ENCODE results near the gene TRANK1.

The TRANK1 gene

DNA sequence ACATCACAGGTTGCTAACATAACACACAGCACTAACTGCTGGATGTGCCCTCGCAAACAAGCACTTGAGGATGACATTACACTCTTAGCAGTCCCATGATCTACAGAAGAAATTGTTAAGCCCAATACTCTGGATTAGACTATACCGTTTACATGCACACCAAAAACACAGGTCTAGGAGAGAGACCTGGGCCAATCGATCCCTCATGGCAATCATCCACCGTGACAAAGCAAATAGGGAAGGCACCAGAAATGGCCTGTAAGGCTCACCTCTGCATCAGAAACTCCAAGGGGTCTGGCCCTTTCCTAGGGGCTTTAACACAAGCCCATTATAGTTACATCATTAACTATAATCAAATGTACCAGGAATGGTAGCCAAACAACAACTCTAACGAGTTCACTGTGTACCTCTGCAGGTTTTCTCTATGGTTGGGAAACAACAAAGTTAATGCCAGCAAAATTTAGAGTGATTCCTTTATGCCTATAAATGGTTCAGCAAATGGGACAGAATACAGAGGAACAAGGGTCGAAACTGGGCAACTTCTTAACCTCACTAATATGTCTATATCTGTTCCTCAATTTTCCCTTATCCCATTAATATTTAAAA lies 18.5 kb downstream of the TRANK1 start:
- no peak for DNase-seq (ENCODE audit: low read depth)
- no peak for TF ChIP-seq CTCF (IDR thresholded peaks at IDR 0.05; ENCODE audit: insufficient read depth, low read depth, low read length, missing control alignments)
- H3K4me3 ChIP-seq (ENCODE audit: low read length): no peak overlapping the region

DNA sequence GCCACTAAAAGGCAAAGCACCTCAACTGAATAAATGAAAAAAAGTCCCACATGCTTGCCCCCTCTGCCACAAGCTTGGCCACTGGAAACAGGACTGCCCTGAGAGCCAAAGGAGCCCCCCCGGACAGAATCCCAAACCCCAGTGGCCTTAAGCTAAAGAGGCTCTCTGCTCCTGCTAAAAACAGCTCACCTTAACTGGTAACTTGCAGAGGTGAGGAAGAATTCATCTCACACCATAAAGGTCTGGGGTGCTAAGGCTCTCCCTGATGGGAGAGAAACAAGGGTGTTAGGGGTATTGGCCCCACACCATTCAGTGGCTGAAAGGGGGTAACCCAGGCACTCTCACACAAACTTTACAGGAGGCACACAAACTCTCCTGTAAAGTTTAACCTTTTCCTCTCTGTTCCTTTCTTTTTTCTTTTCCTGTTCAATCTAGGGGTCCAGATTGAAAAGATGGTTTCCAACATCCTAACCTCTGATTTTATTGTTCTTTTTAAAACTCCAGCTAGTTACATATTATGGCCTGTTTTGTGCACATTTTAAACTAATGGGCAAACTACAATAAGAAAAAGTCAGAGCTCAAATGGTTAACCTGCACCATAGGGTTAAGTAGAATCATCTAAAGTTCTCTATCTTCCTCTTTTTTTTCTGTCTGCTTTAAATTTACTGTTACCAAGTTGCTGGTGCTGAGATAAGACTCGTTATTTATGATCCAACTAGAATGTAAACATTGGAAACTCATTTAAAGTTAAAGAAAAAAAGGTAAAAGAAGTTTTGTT lies 19.9 kb downstream of the TRANK1 start:
- no peak overlapping the region for H3K4me3 ChIP-seq (ENCODE audit: low read length)
- TF ChIP-seq CTCF (IDR thresholded peaks at IDR 0.05; ENCODE audit: insufficient read depth, low read depth, low read length, missing control alignments): no peak

GRCh38 chr3:36923981-36924743 lies 20.7 kb downstream of the TRANK1 start:
- DNase-seq (ENCODE audit: low read depth): no peak
- H3K4me3 ChIP-seq (ENCODE audit: low read length): no peak overlapping the region
- no peak for TF ChIP-seq CTCF (IDR thresholded peaks at IDR 0.05; ENCODE audit: insufficient read depth, low read depth, low read length, missing control alignments)

More for the DNA sequence above, 19.9 kb downstream of the TRANK1 start:
- DNase-seq (ENCODE audit: low read depth): no peak

DNA sequence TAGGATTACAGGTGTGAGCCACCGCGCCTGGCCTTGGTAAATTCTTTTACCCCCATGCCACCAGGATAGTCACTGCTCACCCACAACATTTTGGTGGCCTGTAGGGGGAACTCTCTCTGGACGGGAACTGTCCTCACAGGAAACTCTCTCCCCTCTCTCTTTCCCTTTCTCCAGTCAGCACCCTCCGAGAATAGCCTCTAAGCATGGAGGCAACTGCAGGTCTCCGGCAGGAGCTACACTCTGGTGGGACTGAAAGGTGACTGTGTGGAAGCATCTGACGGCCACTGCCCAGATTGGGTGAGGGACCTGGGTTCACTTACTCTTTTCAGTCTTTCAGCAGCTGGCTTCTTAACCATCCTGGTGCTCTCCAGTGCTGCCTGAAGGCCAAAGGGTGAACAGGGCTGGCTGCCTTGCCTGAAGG lies 21.3 kb downstream of the TRANK1 start:
- TF ChIP-seq CTCF (IDR thresholded peaks at IDR 0.05; ENCODE audit: insufficient read depth, low read depth, low read length, missing control alignments): no peak
- DNase-seq (ENCODE audit: low read depth): no peak
- H3K4me3 ChIP-seq (ENCODE audit: low read length): no peak overlapping the region

GRCh38 chr3:36920884-36921567 lies 23.8 kb downstream of the TRANK1 start:
- TF ChIP-seq CTCF (IDR thresholded peaks at IDR 0.05; ENCODE audit: insufficient read depth, low read depth, low read length, missing control alignments): no peak
- DNase-seq (ENCODE audit: low read depth): no peak
- no peak overlapping the region for H3K4me3 ChIP-seq (ENCODE audit: low read length)

DNA sequence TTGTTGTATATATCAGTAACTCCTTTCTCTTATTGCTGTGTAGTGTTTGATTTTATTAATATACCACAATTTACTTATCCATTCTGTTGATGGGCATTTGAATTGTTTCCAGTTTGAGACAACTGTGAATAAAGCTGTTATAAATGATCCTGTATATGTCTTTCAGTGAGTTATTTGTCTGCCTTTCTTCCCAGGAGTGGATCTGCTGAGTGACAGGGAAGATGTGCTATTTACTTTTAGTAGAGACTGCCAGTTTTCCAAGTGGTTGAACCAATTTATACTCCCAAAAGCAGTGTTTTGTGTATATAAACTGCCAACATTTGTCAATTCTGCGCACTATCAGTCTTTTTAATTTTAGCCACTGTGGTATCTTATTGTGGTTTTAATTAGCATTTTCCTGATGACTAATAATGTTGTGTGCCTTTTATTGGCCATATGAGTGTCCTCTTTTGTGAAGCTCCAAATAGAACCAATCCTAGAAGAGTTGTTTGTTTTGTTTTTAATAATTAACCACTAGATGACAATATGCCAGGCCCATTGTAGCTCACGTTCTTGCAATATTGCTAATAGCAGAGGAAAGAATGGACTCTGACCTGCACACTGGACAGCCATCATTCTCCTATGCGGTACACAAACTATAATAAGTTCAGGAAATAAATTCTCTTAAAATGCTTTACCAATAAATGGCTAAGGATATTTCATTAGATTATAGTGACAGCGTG lies 25.3 kb downstream of the TRANK1 start:
- no peak overlapping the region for H3K4me3 ChIP-seq (ENCODE audit: low read length)
- no peak for DNase-seq (ENCODE audit: low read depth)
- no peak for TF ChIP-seq CTCF (IDR thresholded peaks at IDR 0.05; ENCODE audit: insufficient read depth, low read depth, low read length, missing control alignments)

All from epithelial cell of esophagus (primary cell).